ENCODE measurements around the gene TIGD7. TPM values are rescaled to one million over a fixed set of nuclear protein-coding genes. Genes with fewer than 3 reads are reported as not detected.

TIGD7 gene
- total RNA-seq, 6 experiments from 2014 or later, result 2.9 to 4.2 (median 3.5) TPM

GRCh38 chr16:3328643-3329042 lies 23.4 kb upstream of the TIGD7 start:
- no peak overlapping the region for H3K4me3 Mint-ChIP-seq
- peaks cover 4% of the 10 kb centered on the region; the same call in 1 of the 2 replicates for H3K9me3 Mint-ChIP-seq
- no peak for DNase-seq
- no peaks in the 10 kb centered on the region; the same call in 1 of the 2 replicates for H3K27me3 Mint-ChIP-seq (ENCODE audit: insufficient read depth)
- no peak overlapping the region for H3K27ac Mint-ChIP-seq
- no peak for TF ChIP-seq CTCF (IDR thresholded peaks at IDR 0.05)
- H3K36me3 Mint-ChIP-seq (ENCODE audit: low read depth), result peaks cover 6% of the 10 kb centered on the region
- no peaks in the 10 kb centered on the region for H3K4me1 Mint-ChIP-seq (ENCODE audit: low read depth)

- Mint-ChIP-seq H3K4me3 (no peak overlapping the region), H3K9me3 (peaks cover 3% of the 10 kb centered on the region), H3K27me3 (ENCODE audit: insufficient read depth) (no peaks in the 10 kb centered on the region; the same call in 1 of the 2 replicates), H3K4me1 (ENCODE audit: low read depth) (no peaks in the 10 kb centered on the region), H3K36me3 (ENCODE audit: low read depth) (peaks cover 5% of the 10 kb centered on the region; the same call in 1 of the 2 replicates), H3K27ac (no peak overlapping the region)
- no peak for TF ChIP-seq CTCF (IDR thresholded peaks at IDR 0.05)
- no peak for DNase-seq
These were observed 22.9 kb upstream of the TIGD7 start for GRCh38 chr16:3328104-3328503.

- Mint-ChIP-seq H3K4me3 (no peak overlapping the region), H3K27me3 (ENCODE audit: insufficient read depth) (no peaks in the 10 kb centered on the region; the same call in 1 of the 2 replicates), H3K36me3 (ENCODE audit: low read depth) (peaks cover 5% of the 10 kb centered on the region; the same call in 1 of the 2 replicates), H3K4me1 (ENCODE audit: low read depth) (no peaks in the 10 kb centered on the region), H3K9me3 (peaks cover 9% of the 10 kb centered on the region), H3K27ac (no peak overlapping the region)
- no peak for TF ChIP-seq CTCF (IDR thresholded peaks at IDR 0.05)
- DNase-seq, result no peak
These were observed 22.3 kb upstream of the TIGD7 start for GRCh38 chr16:3327514-3327913.

GRCh38 chr16:3321816-3322215 lies 16.6 kb upstream of the TIGD7 start:
- H3K9me3 Mint-ChIP-seq, result peaks cover 62% of the 10 kb centered on the region
- TF ChIP-seq CTCF (IDR thresholded peaks at IDR 0.05), result no peak
- H3K36me3 Mint-ChIP-seq (ENCODE audit: low read depth), result peaks cover 47% of the 10 kb centered on the region
- no peak overlapping the region for H3K27ac Mint-ChIP-seq
- no peaks in the 10 kb centered on the region for H3K4me1 Mint-ChIP-seq (ENCODE audit: low read depth)
- H3K4me3 Mint-ChIP-seq, result no peak overlapping the region
- no peak for DNase-seq
- H3K27me3 Mint-ChIP-seq (ENCODE audit: insufficient read depth), result peaks cover 3% of the 10 kb centered on the region; the same call in 1 of the 2 replicates

GRCh38 chr16:3317315-3317999 lies 12.2 kb upstream of the TIGD7 start:
- DNase-seq, result no peak
- Mint-ChIP-seq H3K4me3 (no peak overlapping the region; the same call in 1 of the 2 replicates), H3K4me1 (ENCODE audit: low read depth) (no peaks in the 10 kb centered on the region)

More at GRCh38 chr16:3317315-3317999, 12.2 kb upstream of the TIGD7 start:
- no peak for TF ChIP-seq CTCF (IDR thresholded peaks at IDR 0.05)
- H3K9me3 Mint-ChIP-seq, result peaks cover 96% of the 10 kb centered on the region
- no peak overlapping the region for H3K27ac Mint-ChIP-seq
- peaks cover 4% of the 10 kb centered on the region; the same call in 1 of the 2 replicates for H3K27me3 Mint-ChIP-seq (ENCODE audit: insufficient read depth)
- peaks cover 85% of the 10 kb centered on the region for H3K36me3 Mint-ChIP-seq (ENCODE audit: low read depth)
